ENCODE data around the gene RALGAPA2.

The RALGAPA2 gene

DNA sequence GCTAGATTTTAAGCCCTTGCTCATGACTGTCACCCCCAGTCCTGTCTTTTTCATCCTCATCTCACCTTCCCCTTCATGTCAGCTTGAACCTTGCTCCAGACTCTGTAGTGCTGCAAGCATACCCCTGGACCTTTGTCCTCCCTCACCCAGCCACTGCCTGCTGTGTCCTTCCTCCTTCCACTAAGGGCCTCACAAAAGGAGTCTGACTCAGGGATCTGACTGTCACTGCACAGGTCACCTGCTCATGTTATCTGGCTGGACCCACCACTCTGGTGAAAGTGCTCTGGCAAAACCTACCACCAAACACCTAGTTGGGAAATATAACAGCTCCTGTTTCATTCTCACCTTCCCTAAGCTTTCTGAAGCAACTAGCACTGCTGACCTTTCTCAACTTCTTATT is 193.2 kb downstream of the RALGAPA2 start:
- no peak for TF ChIP-seq ZFP3 (CRISPR knock-in tag; IDR thresholded peaks at IDR 0.05)
- no peak for TF ChIP-seq ARNTL (CRISPR knock-in tag; IDR thresholded peaks at IDR 0.05; ENCODE audit: borderline replicate concordance, low read depth)
- no peak for TF ChIP-seq ZNF70 (CRISPR knock-in tag; IDR thresholded peaks at IDR 0.05)
- TF ChIP-seq SNAI2 (CRISPR knock-in tag; IDR thresholded peaks at IDR 0.05), result no peak
- no peak for TF ChIP-seq RARB (CRISPR knock-in tag; IDR thresholded peaks at IDR 0.05)
- no peak for TF ChIP-seq OSR1 (CRISPR knock-in tag; IDR thresholded peaks at IDR 0.05)
- TF ChIP-seq TOX (CRISPR knock-in tag; IDR thresholded peaks at IDR 0.05; ENCODE audit: borderline replicate concordance), result no peak
- ATAC-seq, result no peak

DNA sequence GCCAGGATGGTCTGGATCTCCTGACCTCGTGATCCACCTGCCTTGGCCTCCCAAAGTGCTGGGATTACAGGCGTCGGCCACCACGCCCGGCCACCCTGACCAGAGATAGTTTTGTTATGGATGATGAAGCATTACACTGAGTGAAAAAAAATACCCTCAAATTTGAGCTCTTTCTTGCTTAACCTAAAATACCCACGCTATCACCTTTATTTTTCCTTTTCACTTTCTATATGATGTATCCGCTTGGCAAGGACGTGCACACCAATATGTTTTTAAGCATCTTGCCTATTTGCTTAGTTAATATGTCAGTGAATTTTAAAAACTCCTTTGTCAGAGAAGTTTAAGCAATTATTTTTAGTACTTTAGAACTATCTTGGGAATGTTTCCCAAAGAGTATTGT is 194.2 kb downstream of the RALGAPA2 start:
- TF ChIP-seq TCF4 (CRISPR knock-in tag; IDR thresholded peaks at IDR 0.05; ENCODE audit: borderline replicate concordance), result no peak
- no peak for TF ChIP-seq RARB (CRISPR knock-in tag; IDR thresholded peaks at IDR 0.05)
- TF ChIP-seq CSDC2 (CRISPR knock-in tag; IDR thresholded peaks at IDR 0.05), result no peak
- no peak for TF ChIP-seq PATZ1 (CRISPR knock-in tag; IDR thresholded peaks at IDR 0.05; ENCODE audit: borderline replicate concordance)
- no peak for TF ChIP-seq ZNF565 (CRISPR knock-in tag; conservative IDR thresholded peaks at IDR 0.05; ENCODE audit: low read depth)
- no peak for TF ChIP-seq TOX (CRISPR knock-in tag; IDR thresholded peaks at IDR 0.05; ENCODE audit: borderline replicate concordance)
- no peak for TF ChIP-seq ZNF8 (CRISPR knock-in tag; IDR thresholded peaks at IDR 0.05)
- no peak for TF ChIP-seq ZFP3 (CRISPR knock-in tag; IDR thresholded peaks at IDR 0.05)
- no peak for TF ChIP-seq ZNF70 (CRISPR knock-in tag; IDR thresholded peaks at IDR 0.05)
- no peak for ATAC-seq

DNA sequence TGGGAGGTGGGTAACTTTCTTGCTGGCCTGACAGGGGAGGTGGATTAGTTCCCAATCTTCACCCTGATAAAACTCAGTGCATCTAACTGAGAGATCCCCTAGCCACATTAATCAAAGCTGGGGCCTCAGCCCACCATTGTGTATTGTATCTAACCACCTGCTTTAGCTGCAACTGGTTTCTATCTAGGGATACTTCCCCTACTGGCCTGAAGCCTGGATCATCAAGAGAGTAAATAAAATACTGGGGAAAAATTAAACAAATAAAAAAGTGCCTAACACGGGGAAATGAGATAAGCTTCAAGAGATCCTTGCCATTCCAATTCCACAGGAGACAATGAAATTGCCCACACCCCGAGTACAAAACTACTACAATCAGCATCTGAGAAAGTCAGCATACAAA is 195.1 kb downstream of the RALGAPA2 start:
- TF ChIP-seq, protein P1, sequence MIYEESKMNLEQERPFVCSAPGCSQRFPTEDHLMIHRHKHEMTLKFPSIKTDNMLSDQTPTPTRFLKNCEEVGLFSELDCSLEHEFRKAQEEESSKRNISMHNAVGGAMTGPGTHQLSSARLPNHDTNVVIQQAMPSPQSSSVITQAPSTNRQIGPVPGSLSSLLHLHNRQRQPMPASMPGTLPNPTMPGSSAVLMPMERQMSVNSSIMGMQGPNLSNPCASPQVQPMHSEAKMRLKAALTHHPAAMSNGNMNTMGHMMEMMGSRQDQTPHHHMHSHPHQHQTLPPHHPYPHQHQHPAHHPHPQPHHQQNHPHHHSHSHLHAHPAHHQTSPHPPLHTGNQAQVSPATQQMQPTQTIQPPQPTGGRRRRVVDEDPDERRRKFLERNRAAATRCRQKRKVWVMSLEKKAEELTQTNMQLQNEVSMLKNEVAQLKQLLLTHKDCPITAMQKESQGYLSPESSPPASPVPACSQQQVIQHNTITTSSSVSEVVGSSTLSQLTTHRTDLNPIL (CRISPR knock-in tag; IDR thresholded peaks at IDR 0.05; ENCODE audit: low read depth), result no peak
- ATAC-seq, result no peak

- TF ChIP-seq BACH2 (CRISPR knock-in tag; IDR thresholded peaks at IDR 0.05; ENCODE audit: borderline replicate concordance), result no peak
- ATAC-seq, result no peak
Observed at GRCh38 chr20:20513720-20514119, 198.7 kb downstream of the RALGAPA2 start.

DNA sequence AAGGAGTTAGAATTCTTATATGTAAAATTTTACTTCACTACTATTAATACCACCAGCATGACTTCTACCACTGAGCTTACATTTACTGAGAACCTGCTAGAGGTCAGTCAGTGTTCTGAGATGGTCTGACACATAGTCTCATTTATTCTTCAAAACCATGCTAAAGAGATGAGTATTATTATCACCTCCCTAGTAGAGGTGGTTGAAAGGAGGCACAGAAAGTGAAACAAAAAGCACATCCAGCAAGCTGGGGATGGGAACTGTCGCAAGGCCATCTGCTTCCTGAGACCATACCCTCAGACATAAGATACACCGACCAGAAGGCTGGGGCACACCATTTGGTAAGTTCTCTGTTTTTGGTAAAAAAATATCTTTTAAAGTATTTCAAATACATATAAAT is 206.9 kb downstream of the RALGAPA2 start:
- TF ChIP-seq BACH2 (CRISPR knock-in tag; IDR thresholded peaks at IDR 0.05; ENCODE audit: borderline replicate concordance), result no peak
- TF ChIP-seq RARB (CRISPR knock-in tag; IDR thresholded peaks at IDR 0.05), result no peak
- no peak for TF ChIP-seq CSDC2 (CRISPR knock-in tag; IDR thresholded peaks at IDR 0.05)
- TF ChIP-seq POU6F1 (CRISPR knock-in tag; IDR thresholded peaks at IDR 0.05; ENCODE audit: borderline replicate concordance, low read depth), result no peak
- TF ChIP-seq OSR1 (CRISPR knock-in tag; IDR thresholded peaks at IDR 0.05), result no peak
- TF ChIP-seq PATZ1 (CRISPR knock-in tag; IDR thresholded peaks at IDR 0.05; ENCODE audit: borderline replicate concordance), result no peak
- TF ChIP-seq, protein P1 (CRISPR knock-in tag; IDR thresholded peaks at IDR 0.05; ENCODE audit: low read depth), result no peak
- no peak for TF ChIP-seq ZC3H10 (CRISPR knock-in tag; IDR thresholded peaks at IDR 0.05)
- no peak for TF ChIP-seq ARNTL (CRISPR knock-in tag; IDR thresholded peaks at IDR 0.05; ENCODE audit: borderline replicate concordance, low read depth)
- no peak for TF ChIP-seq ZFP3 (CRISPR knock-in tag; IDR thresholded peaks at IDR 0.05)
- TF ChIP-seq ZNF565 (CRISPR knock-in tag; conservative IDR thresholded peaks at IDR 0.05; ENCODE audit: low read depth), result no peak
- no peak for TF ChIP-seq ZFP30 (CRISPR knock-in tag; IDR thresholded peaks at IDR 0.05)
- TF ChIP-seq SNAI2 (CRISPR knock-in tag; IDR thresholded peaks at IDR 0.05), result no peak
- no peak for TF ChIP-seq ESRRG (CRISPR knock-in tag; IDR thresholded peaks at IDR 0.05)
- no peak for TF ChIP-seq ZNF70 (CRISPR knock-in tag; IDR thresholded peaks at IDR 0.05)
- no peak for TF ChIP-seq TCF4 (CRISPR knock-in tag; IDR thresholded peaks at IDR 0.05; ENCODE audit: borderline replicate concordance)
- TF ChIP-seq, protein P2, sequence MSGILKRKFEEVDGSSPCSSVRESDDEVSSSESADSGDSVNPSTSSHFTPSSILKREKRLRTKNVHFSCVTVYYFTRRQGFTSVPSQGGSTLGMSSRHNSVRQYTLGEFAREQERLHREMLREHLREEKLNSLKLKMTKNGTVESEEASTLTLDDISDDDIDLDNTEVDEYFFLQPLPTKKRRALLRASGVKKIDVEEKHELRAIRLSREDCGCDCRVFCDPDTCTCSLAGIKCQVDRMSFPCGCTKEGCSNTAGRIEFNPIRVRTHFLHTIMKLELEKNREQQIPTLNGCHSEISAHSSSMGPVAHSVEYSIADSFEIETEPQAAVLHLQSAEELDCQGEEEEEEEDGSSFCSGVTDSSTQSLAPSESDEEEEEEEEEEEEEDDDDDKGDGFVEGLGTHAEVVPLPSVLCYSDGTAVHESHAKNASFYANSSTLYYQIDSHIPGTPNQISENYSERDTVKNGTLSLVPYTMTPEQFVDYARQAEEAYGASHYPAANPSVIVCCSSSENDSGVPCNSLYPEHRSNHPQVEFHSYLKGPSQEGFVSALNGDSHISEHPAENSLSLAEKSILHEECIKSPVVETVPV (CRISPR knock-in tag; IDR thresholded peaks at IDR 0.05), result no peak
- no peak for TF ChIP-seq ZNF8 (CRISPR knock-in tag; IDR thresholded peaks at IDR 0.05)
- no peak for TF ChIP-seq TOX (CRISPR knock-in tag; IDR thresholded peaks at IDR 0.05; ENCODE audit: borderline replicate concordance)
- no peak for TF ChIP-seq GLIS3 (CRISPR knock-in tag; IDR thresholded peaks at IDR 0.05)
- no peak for ATAC-seq
